PC-3 (cell line): ENCODE results near the gene PBX4.

Experiments used
- EZH2 ChIP-seq: fragments of 300-600 bp; sonication (generic); IDR thresholded peaks from one replicate; pipeline ENCODE4 v1.6.1; 2017; ENCODE audit warnings: antibody characterized with exemption, mild to moderate bottlenecking, low read length; ENCODE audit not compliant: unreplicated experiment
- TF ChIP-seq, protein P1 (sequence below): fragments of 300-600 bp; sonication (generic); conservative IDR thresholded peaks from 2 replicates; pipeline ENCODE4 v1.5.1; 2017; ENCODE audit warnings: antibody characterized with exemption, low read depth, mild to moderate bottlenecking, low read length

DNA sequence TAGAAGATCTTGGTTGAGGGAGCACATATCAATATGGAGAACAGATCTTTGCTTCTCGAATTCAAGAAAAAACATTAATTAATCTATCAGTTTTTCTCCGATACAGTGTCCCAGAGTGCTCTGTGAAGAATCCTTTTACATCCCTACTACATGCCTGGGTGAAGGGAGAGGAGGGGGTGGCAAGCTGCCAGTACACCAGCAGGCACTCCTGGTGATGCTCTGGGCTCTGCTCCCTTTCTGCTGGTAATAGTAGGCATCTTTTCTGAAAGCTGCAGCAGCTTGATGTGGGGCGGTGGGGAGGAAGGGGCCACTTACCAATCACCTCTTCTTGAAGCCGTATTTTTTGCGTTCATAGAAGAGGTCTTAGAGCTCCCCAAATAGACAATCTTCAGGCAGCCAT, 30.7 kb downstream of the PBX4 start:
- TF ChIP-seq, protein P1, sequence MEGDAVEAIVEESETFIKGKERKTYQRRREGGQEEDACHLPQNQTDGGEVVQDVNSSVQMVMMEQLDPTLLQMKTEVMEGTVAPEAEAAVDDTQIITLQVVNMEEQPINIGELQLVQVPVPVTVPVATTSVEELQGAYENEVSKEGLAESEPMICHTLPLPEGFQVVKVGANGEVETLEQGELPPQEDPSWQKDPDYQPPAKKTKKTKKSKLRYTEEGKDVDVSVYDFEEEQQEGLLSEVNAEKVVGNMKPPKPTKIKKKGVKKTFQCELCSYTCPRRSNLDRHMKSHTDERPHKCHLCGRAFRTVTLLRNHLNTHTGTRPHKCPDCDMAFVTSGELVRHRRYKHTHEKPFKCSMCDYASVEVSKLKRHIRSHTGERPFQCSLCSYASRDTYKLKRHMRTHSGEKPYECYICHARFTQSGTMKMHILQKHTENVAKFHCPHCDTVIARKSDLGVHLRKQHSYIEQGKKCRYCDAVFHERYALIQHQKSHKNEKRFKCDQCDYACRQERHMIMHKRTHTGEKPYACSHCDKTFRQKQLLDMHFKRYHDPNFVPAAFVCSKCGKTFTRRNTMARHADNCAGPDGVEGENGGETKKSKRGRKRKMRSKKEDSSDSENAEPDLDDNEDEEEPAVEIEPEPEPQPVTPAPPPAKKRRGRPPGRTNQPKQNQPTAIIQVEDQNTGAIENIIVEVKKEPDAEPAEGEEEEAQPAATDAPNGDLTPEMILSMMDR = no peak
- TF ChIP-seq EZH2 = no peak
